Measurements from ENCODE around the gene SERPINA12.

- TF ChIP-seq POLR2A (IDR thresholded peaks at IDR 0.05), result no peak
- TF ChIP-seq, protein P1, sequence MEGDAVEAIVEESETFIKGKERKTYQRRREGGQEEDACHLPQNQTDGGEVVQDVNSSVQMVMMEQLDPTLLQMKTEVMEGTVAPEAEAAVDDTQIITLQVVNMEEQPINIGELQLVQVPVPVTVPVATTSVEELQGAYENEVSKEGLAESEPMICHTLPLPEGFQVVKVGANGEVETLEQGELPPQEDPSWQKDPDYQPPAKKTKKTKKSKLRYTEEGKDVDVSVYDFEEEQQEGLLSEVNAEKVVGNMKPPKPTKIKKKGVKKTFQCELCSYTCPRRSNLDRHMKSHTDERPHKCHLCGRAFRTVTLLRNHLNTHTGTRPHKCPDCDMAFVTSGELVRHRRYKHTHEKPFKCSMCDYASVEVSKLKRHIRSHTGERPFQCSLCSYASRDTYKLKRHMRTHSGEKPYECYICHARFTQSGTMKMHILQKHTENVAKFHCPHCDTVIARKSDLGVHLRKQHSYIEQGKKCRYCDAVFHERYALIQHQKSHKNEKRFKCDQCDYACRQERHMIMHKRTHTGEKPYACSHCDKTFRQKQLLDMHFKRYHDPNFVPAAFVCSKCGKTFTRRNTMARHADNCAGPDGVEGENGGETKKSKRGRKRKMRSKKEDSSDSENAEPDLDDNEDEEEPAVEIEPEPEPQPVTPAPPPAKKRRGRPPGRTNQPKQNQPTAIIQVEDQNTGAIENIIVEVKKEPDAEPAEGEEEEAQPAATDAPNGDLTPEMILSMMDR (IDR thresholded peaks at IDR 0.05), result no peak
Observed at GRCh38 chr14:94462763-94463572, 46.3 kb downstream of the SERPINA12 start.
